Measurements from ENCODE around the gene PLEKHG5.

DNA sequence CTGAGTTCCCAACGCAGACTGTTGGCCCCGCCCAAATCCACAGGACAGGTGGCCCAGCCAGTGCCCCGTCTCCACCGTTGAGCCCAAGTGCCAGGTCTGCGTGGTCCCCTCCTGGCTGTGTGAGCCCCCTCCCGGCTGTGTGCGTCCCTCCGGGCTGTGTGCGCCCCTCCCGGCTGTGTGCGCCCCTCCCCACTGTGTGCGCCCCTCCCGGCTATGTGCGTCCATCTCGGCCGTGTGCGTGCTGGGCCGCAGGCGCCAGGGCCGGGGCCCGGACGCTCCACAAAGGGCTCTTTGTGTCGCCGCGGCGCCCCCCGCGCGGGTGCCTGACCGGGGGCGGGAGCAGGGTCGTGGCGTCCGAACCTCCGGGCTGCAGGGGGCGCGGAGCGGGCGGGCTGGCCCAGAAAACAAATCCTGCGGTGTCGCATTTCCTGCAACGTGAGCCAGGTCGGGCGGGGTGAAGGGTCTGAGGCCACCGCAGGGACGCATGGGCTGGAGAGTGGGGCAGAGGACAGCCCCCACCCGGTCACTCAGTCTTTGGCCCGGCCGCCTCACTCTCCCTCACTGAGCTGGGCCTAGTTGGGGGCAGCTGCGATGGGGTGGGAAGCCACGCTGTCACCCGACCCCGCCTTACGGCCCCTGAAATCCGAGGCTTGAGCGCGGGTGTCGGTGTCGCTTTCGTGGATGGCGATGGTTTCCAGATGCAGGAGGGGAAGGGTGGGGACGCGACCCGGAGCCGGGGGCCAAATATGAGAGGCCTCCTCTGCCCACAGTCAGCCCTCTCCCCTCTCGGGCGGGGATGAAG, 44.2 kb downstream of the PLEKHG5 start:
- TF ChIP-seq, protein P1, sequence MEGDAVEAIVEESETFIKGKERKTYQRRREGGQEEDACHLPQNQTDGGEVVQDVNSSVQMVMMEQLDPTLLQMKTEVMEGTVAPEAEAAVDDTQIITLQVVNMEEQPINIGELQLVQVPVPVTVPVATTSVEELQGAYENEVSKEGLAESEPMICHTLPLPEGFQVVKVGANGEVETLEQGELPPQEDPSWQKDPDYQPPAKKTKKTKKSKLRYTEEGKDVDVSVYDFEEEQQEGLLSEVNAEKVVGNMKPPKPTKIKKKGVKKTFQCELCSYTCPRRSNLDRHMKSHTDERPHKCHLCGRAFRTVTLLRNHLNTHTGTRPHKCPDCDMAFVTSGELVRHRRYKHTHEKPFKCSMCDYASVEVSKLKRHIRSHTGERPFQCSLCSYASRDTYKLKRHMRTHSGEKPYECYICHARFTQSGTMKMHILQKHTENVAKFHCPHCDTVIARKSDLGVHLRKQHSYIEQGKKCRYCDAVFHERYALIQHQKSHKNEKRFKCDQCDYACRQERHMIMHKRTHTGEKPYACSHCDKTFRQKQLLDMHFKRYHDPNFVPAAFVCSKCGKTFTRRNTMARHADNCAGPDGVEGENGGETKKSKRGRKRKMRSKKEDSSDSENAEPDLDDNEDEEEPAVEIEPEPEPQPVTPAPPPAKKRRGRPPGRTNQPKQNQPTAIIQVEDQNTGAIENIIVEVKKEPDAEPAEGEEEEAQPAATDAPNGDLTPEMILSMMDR (IDR thresholded peaks at IDR 0.05), result no peak
- TF ChIP-seq POLR2A (IDR thresholded peaks at IDR 0.05), result no peak
